DMS 273 (cell line): ENCODE data around the gene PCCA.

ENCODE experiments used
- DNase-seq: peaks from one replicate; lab custom pipeline; 2025; ENCODE audit not compliant: unreplicated experiment; lab: John Stamatoyannopoulos, UW

The PCCA gene

DNA sequence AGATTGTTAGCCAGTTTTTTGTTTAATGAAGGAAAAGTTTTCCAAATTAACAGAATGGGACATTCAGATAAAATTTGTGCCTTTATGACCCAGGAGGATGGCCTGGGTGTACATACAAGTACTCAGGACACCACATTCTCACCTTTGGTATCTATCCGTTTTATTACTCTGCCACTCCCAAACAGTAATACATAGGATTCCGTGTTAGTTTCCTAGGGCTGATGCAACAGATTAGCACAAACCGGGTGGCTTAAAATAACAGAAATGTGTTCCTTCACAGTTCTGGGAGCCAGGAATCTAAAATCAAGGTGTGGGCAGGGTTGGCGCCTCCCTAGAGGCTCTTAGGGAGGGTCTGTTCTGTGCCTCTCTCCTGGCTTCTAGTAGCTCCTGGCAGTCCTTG, 369.8 kb downstream of the PCCA start:
- DNase-seq: no peak

DNA sequence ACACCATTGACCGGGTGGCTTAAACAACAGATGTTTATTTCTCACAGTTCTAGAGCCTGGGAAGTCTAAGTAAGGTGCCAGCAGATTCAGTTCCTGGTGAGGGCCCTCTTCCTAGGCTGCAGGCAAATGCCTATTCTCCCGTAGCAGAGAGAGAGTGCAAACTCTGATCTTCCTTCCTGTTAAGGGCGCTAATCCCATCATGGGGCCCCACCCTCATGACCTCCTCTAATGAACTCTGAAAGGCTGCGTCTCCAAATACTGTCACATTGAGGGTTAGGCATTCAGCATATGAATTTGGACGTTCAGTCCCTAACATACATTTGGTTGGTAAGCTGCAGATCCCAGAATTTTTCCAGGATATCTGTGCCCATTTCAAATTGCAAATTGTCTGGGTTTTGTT, 370.9 kb downstream of the PCCA start:
- DNase-seq: no peak

DNA sequence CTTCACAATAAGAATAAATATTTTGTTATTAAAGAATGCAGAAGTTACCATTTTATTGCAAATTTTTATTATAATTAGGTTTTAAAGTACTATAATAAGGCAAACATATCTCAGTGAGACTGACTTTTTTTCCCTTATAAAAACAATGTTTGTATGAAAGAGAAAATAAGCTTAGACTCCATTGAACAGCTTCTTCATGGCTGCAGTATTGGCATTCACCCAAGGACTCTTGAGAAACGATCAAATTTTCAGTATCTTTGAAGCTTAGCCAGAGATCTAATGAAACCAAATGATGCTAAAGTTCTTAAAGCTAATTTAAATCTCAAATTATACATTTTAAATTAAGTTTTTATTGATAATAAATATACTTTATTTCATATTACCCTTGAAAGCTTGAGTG, 371.4 kb downstream of the PCCA start:
- peak; percentile 1 for DNase-seq

DNA sequence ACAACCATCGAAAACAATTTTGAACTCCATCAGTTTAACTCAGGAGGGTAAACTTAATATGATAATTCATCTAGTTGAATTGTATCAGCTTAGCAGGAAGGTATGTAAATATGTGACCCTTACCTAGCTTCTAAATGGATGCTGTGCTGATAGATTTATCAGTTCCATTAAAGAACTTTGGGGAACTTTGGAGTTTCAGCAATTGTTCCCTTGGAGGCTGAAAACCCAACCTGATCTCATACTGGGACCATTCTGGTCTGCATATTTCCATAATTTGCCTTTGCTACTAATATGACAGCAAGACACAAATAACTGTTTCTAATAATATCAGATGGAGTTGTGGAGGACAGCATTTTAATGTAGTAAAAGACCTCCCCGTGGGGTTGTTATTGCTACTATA, 371.9 kb downstream of the PCCA start:
- DNase-seq: no peak

DNA sequence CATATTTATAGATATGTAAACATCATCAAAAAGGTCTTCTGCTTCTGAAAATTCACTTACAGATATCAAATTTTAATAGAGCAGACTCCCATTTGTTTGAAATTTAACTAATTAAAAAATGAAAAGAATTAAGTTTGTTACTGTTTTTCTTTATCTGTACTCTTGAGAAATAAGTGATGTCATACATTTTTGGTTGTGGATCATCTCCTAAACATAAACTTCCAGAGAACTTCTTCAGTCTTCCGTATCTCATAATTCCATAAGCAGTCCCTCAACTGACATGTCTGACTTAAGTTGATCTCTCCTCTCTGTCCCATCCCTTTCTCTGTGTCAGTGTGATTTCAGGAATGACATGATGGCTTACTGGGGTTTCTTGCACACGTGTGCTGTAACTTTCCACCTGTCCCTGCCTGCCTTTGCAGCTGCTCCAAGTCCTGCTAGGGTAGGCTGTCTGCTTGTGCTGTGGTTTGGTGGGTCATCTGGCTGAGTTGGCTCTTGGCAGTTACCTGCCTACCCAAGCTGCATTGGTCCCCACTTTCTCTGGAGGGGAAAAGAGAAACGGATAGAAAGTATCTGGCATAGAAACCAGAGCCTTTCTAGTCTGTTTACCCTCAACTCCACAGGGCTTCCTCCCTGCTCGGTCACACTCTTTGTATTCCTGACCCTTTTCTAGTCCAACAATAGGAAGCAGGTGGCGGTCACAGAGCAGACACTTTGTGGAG, 372.6 kb downstream of the PCCA start:
- no peak for DNase-seq

DNA sequence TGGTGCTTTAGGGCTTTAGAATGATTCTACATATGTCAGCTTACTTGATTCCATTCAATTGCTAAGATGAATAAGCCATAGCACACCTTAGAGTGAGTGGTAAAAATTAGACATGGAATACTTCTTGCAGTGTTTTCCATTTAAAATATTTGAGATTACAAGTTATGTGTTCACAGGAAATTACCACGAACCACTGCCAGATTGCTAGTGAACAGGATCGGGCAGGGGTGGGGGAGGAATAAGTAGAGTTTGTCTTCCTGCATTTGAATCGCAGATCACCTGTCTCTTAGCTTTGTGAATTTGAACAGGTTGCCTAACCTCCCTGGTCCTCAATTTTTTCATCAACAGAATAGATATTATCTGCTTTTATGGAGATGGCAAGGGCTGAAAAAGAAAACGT, 375.1 kb downstream of the PCCA start:
- no peak for DNase-seq

DNA sequence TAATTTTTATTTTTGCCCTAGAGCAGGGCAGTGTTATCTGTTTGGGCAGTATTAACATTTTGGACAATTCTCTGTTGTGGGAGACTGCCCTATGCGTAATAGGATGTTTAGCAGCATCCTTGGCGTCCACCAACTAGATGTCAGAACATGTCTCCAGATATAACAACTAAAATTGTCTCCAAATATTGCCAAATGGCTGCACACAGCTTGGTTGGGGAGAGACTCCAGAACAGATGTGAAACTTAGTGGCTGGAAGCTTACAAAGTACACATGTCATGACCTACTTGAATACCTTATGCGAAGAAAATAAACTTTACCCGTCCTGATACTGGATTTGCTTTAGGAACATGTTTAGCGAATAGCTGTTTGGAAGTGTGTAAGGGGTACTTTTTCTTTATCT, 376.7 kb downstream of the PCCA start:
- no peak for DNase-seq

DNA sequence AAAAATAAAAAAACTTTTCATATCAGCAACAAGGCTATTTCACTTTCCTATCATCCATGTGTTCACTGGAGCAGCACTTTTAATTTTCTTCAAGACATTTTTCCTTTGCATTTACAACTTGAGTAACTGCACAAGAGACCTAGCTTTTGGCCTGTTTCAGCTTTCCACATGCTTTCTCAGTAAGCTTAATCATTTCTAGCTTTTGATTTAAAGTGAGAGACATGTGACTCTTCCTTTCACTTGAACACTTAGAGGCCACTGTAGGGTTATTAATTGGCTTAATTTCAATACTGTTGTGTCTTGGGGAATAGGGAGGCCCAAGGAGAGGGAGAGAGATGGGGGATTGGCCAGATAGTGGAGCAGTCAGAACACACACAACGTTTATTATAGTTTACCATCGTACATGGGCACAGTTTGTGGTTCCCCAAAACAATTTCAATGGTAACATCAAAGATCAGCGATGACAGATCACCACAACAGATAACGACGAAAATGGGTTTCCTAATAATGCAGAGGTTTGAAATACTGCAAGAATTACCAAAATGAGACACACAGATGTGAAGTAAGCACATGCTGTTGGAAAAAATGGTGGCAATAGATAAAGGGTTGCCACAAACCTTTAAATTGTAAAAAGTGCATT, 382.1 kb downstream of the PCCA start:
- no peak for DNase-seq

DNA sequence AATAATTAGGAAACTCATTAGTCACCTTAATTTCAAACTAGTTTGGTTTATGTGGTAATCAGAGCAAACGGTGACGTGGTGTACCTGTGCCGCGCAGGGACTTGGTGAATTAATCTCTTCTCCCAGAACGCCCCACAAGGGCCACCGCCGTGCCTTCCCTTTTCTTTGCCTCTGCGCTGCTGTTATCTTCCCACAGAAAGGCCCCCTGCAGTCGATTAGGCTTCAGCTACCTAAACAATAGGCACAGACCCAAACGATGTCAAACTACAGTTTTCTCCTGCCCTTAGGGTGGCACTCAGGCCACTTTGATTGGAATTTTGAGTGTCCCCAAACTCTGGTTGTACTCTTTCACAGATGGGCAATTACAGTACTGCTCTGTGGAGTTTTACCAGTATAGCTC, 384.2 kb downstream of the PCCA start:
- no peak for DNase-seq

DNA sequence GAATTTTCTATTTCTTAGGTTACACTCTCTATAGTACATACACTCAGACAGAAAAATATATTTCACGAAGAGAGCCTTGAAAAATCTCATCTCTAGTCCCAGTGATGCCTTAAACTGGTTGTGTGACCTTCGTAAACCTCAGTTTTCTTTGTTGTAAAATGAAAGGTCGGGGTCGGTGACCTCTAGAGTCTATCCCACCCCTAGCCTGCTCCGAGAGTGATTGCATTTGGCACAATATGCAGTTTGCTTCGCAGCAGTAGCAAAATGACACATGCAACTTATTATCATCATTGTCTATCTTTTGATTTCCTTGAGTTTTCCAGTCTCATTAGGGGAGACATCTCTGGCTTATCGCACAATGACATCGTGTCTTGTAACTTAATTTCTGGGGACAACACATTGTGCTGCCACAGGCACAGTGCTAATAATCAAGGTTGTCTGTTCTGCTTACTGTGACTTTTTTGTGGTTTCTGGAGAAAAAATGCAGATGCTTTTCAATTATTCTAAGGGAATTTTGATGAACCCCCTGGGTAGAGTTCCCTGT, 384.7 kb downstream of the PCCA start:
- no peak for DNase-seq

DNA sequence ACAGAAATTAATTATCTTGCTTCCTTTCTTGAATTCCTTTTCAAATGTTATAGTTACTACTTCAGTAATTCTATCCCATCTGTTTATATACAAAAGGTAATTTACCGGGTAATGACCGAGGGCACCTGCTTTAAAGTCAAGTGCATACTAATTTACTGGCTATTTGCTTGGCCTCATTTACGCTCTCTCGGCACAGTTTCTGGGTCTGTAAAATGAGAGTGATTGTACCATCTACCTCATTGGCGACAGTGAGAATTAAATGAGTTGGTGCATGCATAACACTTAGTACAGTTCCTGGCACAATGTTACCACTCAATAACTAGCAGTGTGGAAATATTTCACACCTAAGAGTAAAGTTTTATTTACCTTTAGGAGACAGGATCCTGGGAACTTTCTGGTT, 388.1 kb downstream of the PCCA start:
- DNase-seq: no peak

DNA sequence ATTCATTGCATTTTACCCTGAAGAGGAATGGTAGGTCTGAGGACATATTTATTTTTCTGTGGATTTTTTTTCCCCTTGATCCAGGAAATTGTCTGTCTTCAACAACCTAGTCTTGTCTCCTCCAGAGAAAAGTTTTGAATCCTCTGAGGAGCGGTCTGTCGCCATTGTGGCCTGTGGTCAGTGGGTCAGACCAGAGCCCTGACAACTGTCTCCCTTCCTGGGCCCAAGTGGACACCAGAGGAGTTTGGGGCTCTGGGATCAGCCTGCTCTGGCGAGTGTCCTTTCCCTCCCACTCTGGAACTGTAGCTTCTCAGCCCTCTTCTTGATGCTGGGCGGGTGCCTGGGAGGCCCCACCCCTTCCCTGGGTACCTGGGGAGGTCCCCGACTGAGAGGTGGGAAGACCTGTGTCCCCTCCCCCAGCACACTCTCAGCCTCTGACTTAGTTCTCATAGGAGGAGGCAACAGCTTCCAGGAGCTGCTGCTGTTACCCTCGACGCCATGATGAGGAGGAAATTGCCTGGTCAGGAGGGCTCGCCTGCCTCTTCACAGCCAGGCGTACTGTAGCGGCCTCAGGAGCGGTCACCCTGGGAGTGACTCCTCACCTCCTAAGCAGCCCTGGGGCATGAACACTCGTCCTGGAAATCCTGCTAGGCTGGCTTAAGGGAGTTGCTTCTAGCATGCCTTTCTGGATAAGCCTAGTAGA, 389.4 kb downstream of the PCCA start:
- DNase-seq: no peak

DNA sequence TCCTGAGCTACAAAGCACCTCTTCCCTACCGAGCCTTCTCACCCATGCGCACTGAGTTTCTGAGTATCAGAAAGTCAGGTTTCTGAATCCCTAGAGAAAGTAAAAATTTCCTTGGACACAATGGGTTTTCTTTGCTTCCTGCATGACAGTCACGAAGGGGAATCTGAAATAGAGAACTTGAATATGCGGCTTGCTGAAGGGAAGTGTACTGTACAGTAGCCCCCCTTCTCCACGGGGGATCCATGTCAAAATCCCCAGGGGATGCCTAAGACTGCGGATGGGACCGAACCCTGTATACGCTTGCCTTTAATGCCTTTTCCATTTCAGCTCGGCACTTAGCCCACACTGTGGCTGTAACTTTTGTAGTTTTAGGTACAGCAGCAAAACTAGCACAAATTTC, 391.8 kb downstream of the PCCA start:
- DNase-seq: no peak

DNA sequence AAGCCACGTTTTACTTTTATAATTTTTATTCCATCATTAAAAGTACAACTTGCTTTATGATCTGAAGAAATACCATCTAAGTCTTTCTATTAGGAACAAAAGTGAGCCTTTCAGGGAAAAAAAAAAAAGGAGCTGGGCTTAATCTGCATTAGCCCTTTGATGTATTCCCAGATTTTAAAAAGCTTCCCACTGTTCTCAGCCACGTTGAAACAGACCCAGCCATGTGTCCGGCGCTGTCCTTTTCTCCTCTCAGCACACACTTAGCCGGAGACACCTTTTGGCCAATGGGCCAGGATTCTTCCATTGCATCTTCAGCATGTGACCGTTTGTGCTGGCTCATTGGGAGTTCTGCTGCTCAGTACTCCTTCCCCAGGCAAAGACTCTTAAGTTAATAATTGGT, 394.2 kb downstream of the PCCA start:
- no peak for DNase-seq

DNA sequence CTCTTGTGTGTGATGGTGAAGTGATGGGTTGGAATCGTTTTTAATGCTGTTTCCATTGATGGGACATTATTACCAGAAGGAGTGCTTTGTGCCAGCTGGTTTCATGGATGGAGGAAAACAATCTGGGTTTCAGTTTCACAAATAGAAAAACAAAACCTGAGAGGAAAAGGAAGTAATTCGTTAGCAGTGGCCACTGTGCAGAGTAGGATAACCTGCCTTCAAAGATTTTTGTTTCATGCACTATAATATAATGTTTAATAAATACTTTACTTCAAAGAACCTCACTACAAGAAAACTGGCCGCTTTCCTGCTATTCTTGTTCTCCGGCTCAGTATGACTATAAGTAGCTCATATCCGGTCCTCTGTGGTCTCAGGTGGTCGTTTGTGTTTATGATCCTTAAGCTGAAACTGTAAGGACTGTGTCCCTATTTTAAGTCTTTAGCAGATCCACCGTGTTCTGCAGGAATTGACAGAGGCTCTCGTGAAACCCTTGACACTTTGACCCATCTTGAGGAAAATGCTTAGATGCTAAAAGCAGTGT, 395.0 kb downstream of the PCCA start:
- no peak for DNase-seq

DNA sequence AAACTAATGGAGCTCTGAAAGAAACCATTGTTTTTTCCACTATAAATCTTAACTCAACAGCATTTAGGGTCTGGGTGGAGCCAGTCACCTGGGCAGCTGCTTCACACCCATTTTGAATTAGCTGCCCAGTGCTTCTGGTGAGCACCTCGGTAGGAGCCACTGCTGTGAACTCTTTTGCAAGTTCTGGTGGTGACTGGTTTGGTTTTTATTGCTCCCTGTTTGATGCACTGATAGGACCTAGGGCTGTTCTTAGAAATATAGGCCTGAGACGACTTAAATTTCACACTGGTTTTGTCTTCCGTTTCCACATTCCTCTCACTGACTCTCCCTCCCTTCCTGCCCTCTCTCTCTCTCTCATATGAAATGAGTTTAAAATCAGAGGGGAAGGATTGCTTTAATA, 395.8 kb downstream of the PCCA start:
- no peak for DNase-seq

DNA sequence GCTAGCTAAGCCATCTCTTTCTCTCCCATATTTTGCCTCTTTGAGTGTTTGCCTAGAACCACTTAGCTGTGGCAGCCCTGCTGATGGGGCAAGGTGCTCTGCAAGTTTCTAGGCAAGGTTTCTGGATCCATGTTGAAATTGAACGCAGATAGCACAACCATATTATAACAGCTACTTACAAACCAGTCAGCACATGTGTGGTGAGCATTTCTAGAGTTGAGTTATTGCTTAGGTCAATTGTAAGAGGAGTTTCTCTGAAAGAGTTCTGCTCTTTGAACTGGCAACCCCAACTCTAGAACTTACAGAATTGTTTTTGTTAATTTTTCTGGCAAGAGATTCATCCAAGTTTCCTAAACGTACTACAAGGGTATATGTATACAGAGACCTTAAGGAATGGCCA, 396.4 kb downstream of the PCCA start:
- no peak for DNase-seq

DNA sequence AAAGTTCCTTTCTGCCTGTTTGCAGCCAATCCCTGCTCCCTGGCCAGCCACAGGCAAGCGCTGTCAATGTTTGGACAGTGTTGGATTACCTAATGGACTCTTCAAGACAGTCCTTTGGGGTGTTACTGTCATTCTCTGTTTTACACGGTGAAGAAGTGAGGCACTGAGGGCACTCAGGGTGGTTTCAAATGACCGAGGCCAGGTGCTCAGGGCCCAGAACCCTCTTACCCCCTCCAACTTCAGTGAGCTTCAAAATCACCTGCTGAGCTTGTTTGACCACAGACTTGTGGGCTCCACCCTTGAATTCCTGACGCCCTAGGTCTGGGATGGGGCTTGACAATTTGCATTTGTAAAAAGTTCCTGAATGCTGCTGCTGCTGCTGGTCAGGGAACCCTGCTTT, 401.8 kb downstream of the PCCA start:
- DNase-seq: no peak

DNA sequence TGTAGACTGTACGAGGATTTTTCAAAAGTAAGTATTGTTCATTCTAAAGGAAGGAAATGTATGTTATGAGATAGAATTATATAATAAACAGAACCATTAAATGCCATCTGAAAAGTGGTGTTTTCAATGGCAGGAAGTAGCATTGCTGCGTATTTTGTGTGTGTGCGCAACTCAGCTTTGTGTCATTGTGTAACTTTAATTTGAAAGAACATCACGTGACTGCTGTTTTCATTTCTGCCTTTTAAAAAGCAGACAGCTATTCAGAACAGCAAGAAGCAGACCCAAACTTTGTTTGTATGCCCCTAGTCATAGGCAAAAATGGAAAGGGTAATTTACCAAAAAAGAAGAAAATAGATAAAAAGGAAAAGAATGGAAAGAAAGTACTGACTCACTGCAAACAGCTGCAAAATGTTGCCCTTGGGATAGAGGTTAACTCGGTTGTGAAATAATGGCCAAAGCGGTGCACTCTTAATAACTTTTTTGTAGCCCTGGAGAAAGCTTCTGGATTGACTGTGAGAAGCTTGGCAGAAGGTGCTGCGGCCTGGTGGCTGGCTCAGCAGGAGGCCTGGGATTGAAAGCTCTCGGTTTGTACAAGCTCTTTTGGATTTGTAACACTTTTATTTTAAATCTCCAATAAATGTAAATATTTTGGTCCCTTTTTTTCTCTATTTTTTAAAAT, 402.4 kb downstream of the PCCA start:
- DNase-seq: no peak

DNA sequence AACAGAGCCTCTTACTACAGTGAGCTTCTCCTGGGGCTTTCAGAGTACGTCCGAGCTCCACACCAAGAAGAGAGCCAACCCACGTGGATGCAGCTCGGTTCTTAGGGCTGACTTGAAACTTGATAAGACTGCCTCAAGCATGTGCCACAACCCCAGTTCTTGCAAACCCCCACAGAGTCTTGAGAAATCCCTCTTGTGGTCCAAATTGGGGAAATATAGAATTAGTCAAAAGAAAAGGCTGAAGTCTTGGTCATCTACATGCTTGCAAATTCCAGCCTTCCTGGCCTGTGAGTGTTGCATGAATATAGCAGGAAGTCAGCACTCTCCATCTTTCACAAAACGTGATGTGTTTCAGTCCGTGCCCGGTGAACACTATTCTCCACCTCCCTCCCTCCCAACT, 404.5 kb downstream of the PCCA start:
- no peak for DNase-seq

DNA sequence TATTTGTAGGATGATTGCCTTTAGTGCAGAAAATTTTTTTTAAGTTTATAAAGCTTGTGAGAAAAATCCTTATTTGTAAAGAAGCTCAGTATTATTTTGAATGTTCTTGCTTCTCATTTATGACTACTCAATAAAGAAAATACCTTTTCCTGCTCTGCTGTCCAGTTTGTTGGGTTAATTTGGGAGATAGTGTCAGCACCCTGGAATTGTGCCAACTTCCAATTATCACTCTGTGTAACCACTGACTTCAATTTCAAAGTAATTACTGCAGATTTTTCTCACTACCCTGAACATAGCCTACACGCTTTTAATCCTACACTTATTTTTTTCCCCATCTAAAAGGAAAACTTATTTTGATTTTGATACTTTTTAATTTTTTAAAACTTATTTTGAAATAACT, 406.6 kb downstream of the PCCA start:
- DNase-seq: peak; percentile 42
